Naive B cell (primary cell): ENCODE results near the gene NFAM1. TPM values are rescaled to one million over a fixed set of nuclear protein-coding genes. Genes with fewer than 3 reads are reported as not detected.

ENCODE experiments used
- ATAC-seq, 2 donors: fragments of 150-1000 bp; cut with Tn5 transposase; 2 replicates each; pipeline ENCODE4 v1.10.0; 2021; ENCODE audit warnings: low read depth in 2 of 2, mild to moderate bottlenecking in 2 of 2, moderate library complexity in 2 of 2
- DNase-seq: peaks from one replicate; pipeline ENCODE4 v3.0.0; 2022
- H3K27ac Mint-ChIP-seq, 6 donors: one replicate each; pipeline ENCODE4 v1.8.0; 2020 to 2022; ENCODE audit warnings: mild to moderate bottlenecking in 6 of 6, mixed read lengths in 6 of 6, moderate library complexity in 5 of 6, inconsistent platforms in 2 of 6
- H3K27me3 Mint-ChIP-seq, 3 donors: one replicate each; pipeline ENCODE4 v1.8.0; 2021 to 2022; ENCODE audit warnings: mixed read lengths in 3 of 3, mild to moderate bottlenecking in 1 of 3
- H3K36me3 Mint-ChIP-seq, 2 donors: one replicate each; pipeline ENCODE4 v1.8.0; 2020 to 2022; ENCODE audit warnings: mixed read lengths in 2 of 2, inconsistent platforms in 1 of 2, mild to moderate bottlenecking in 1 of 2
- H3K4me1 Mint-ChIP-seq, 3 donors: one replicate each; pipeline ENCODE4 v1.8.0; 2020 to 2022; ENCODE audit warnings: mixed read lengths in 3 of 3, inconsistent platforms in 1 of 3, mild to moderate bottlenecking in 1 of 3, moderate library complexity in 1 of 3
- H3K4me3 Mint-ChIP-seq, 8 donors: one replicate each; pipeline ENCODE4 v1.8.0; 2020 to 2022; ENCODE audit warnings: mild to moderate bottlenecking in 8 of 8, mixed read lengths in 8 of 8, moderate library complexity in 8 of 8, inconsistent platforms in 2 of 8
- H3K9me3 Mint-ChIP-seq, 7 donors: one replicate each; pipeline ENCODE4 v1.8.0; 2020 to 2022; ENCODE audit warnings: mixed read lengths in 7 of 7, mild to moderate bottlenecking in 5 of 7, inconsistent platforms in 2 of 7, moderate library complexity in 1 of 7
- polyA plus RNA-seq, 6 donors: library from polyadenylated mRNA; unstranded; fragments of 300-500 nt; fragmentation: Illumina TruSeq; gene quantifications; one replicate each; pipeline ENCODE4 v1.2.3, GENCODE V29; 2021; ENCODE audit warnings: low read depth in 6 of 6

The NFAM1 gene
- polyA plus RNA-seq, 6 donors from 2014 or later, result 0.47 to 0.93 (median 0.62) TPM; not detected in 2

DNA sequence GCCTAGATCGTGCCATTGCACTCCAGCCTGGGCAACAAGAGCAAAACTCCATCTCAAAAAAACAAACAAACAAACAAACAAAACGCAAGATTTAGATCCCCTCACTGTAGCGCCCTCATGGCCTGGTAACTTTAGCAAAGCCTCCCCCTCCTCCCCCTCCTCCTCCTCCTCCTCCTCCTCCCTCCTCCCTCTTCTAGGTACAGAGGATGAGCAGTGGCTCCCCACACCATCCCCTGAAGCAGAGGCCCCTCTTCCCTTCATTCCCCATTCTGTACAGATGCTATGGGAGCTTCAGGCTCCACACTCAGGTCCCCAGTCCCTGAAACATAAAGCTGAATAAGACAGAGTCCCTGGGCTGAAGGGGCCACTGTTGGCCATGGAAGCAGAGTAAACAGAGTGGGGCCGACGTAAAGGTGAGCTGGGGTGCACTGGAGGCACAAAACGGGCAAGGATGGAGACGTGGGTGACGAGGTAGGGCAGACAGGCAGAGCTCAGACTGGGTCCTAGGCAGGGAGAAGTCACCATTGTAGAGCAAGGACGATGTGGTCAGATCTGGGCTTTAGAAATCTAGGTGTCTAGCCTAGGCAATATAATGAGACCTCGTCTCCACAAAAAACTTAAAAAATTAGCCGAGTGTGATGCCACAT, 19.4 kb upstream of the NFAM1 start:
- Mint-ChIP-seq H3K9me3 (peaks cover 0 to 2% (median 0%) of the 10 kb centered on the region in 7 donors), H3K27ac (peak overlapping the region in 2 of 6 donors; percentile 63 to 74), H3K36me3 (no peaks in the 10 kb centered on the region), H3K4me1 (no peaks in the 10 kb centered on the region), H3K27me3 (peaks cover 8 to 16% (median 11%) of the 10 kb centered on the region in 3 donors), H3K4me3 (peak overlapping the region in 1 of 8 donors; percentile 56)
- ATAC-seq (no peak), DNase-seq (no peak)

DNA sequence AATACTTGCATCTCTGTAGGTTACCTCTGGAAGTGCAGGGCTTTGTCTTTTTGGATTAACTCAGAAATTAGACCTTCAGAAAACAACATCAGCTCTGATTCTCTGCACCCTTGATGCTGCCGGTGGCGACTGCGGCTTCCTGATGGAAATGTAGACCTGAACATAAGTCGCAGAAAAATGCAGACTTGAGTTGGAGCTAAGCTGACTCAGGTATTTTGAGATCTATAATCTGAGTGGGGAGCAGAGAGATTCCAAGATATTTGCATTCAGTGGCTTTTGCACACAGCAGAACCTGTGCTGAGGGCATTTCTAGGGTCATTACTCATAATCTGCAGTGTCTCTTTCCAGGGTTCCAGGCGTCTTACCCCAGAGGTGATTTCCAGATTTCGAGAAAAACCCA, 18.7 kb upstream of the NFAM1 start:
- H3K4me3 Mint-ChIP-seq, result no peak overlapping the region
- H3K27ac Mint-ChIP-seq, result no peak overlapping the region
- peaks cover 0 to under 1% (median 0%) of the 10 kb centered on the region in 3 donors for H3K4me1 Mint-ChIP-seq
- ATAC-seq (no peak), DNase-seq (no peak)
- peaks cover 7 to 18% (median 8%) of the 10 kb centered on the region in 3 donors for H3K27me3 Mint-ChIP-seq
- no peaks in the 10 kb centered on the region for H3K36me3 Mint-ChIP-seq
- peaks cover 0 to 2% (median 0%) of the 10 kb centered on the region in 7 donors for H3K9me3 Mint-ChIP-seq

DNA sequence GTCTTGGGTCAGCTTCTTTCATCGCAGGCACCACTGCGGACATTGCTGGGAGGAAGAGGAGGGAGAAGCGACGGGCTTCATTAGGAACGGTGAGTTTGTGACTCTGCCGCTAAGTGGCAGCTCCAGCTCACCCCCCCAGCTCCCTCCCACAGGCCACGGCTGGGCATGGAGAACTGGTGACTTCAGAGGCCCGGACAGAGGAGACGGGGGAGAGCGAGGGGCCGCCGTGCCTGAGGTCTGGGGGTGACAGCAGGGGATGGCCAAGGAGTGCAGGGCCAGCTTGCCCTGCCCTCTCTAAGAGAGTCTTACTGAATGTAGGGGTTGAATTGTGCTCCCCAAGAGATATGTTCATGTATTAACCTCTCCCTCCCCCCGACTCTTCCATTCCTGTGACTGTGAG, 13.9 kb upstream of the NFAM1 start:
- peak overlapping the region in 2 of 8 donors; percentile 5 to 29 for H3K4me3 Mint-ChIP-seq
- H3K4me1 Mint-ChIP-seq, result peaks cover 19 to 27% (median 26%) of the 10 kb centered on the region in 3 donors
- DNase-seq, result no peak
- no peak overlapping the region for H3K27ac Mint-ChIP-seq
- H3K36me3 Mint-ChIP-seq, result no peaks in the 10 kb centered on the region
- peaks cover 0 to 2% (median 0%) of the 10 kb centered on the region in 7 donors for H3K9me3 Mint-ChIP-seq
- peaks cover 16 to 36% (median 23%) of the 10 kb centered on the region in 3 donors for H3K27me3 Mint-ChIP-seq
- no peak for ATAC-seq

DNA sequence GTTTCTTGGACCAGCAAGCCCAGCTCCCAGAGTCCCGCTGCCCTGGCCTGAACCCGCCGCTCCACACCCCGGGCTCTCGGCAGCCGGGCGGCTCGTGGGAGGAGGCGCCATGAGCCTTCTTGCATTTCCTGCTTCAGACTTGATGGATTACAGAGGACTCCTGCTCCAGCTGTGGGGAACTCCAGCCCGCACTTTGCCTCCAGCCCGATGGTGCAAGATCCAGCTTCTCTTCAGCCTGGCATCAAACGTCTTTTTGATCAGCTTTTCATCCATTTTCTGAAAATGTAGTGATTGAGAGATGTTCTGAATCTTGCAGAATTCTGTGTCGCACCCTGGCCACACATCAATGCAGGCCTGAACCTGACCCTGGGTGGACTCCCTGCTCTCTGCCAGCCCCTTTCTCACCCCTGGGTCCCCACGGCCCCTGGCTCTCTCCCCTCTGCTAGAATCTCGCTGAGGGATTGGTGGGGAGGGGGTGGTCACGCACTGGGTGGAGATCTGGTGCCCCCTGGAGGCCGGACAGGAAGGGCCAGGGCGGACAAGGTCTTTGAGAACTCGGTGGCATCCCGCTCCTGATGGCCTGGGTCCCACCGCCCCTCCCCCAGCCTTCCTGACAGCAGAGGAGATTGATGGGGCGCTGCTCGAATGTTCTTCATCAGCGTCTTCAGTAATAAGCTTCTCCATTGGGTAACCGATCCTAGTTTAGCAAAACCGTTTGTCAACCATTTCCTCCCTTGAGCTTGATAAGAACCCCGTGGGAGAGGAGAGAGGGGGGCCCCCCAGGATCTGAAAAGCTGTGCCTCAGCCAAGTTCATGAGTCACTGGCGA, 12.1 kb upstream of the NFAM1 start:
- Mint-ChIP-seq H3K9me3 (peaks cover 0 to 2% (median 0%) of the 10 kb centered on the region in 7 donors), H3K27ac (peak overlapping the region in 5 of 6 donors; percentile 13 to 76 (median 36)), H3K27me3 (peaks cover 26 to 48% (median 33%) of the 10 kb centered on the region in 3 donors), H3K4me1 (peaks cover 24 to 38% (median 38%) of the 10 kb centered on the region in 3 donors), H3K36me3 (peaks cover 0 to 8% of the 10 kb centered on the region in 2 donors), H3K4me3 (peak overlapping the region; percentile 53 to 90 (median 76))
- peak; percentile 72 to 73 for ATAC-seq
- DNase-seq, result peak; percentile 59

DNA sequence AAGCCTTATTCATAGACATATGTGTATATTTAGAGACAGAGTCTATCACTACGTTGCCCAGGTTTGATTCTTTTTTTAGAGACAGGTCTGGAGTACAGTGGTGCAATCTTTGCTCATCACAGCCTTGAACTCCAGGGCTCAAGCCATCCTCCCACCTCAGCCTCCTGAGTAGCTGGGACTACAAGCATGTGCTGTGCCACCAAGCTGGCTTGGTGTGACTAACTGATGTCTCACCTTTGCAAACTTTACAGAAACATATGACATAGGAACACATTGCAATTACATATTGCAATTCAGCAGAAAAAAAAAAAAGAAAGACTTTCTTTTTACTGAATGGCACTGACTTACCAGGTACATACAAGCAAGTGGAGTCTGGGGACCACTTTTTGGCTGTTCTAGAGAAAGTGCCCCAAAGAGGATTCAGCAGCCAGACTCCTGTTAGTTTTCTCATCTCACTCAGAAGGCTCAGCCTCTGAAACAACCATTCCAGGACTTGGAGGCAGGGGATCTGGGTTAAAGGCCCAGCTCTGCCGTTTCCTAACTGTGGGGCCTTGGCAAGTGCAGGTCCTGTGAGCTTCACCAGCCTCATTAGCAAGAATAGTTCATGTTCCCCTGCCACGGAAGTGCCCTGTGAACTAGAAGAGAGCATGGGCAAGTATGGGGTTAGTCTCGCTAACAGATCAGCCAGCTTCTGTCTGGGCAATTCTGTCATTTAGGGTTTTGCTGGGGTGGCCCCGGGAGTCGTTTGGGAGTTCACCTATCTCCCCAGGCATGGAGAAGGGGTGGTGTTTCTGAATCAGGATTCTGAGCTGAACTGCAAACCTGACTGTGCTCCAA, 11.3 kb upstream of the NFAM1 start:
- H3K27ac Mint-ChIP-seq, result no peak overlapping the region
- peak; percentile 5 to 15 for ATAC-seq

DNA sequence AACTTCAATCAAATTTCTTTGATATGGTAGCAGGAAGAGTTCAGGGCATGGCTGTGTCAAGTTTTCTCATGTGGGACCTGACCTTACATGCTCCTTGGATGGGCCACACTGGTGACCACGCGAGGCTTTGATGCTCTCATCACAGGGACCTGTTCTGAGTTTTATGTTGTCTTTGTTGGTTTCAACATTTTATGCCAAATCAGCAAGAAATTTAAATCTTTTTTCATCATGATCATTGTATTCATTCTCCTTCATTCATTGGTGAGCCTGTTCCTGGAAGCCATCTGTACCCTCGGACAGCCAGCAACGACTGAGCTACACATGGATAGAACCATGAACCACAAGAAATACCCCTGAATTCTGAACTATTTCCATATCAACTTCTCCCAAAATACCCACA, 10.5 kb upstream of the NFAM1 start:
- Mint-ChIP-seq H3K36me3 (peaks cover 0 to 8% of the 10 kb centered on the region in 2 donors), H3K27ac (no peak overlapping the region), H3K4me3 (peak overlapping the region in 2 of 8 donors; percentile 16 to 47), H3K9me3 (peaks cover 0 to 2% (median 0%) of the 10 kb centered on the region in 7 donors), H3K4me1 (peaks cover 24 to 50% (median 47%) of the 10 kb centered on the region in 3 donors), H3K27me3 (peaks cover 26 to 48% (median 33%) of the 10 kb centered on the region in 3 donors)
- no peak for DNase-seq
- no peak for ATAC-seq

More for the DNA sequence above, 11.3 kb upstream of the NFAM1 start:
- Mint-ChIP-seq H3K27me3 (peaks cover 26 to 48% (median 33%) of the 10 kb centered on the region in 3 donors), H3K36me3 (peaks cover 0 to 8% of the 10 kb centered on the region in 2 donors), H3K4me3 (peak overlapping the region in 6 of 8 donors; percentile 23 to 78 (median 67)), H3K4me1 (peaks cover 24 to 43% (median 40%) of the 10 kb centered on the region in 3 donors), H3K9me3 (peaks cover 0 to 2% (median 0%) of the 10 kb centered on the region in 7 donors)
- no peak for DNase-seq

DNA sequence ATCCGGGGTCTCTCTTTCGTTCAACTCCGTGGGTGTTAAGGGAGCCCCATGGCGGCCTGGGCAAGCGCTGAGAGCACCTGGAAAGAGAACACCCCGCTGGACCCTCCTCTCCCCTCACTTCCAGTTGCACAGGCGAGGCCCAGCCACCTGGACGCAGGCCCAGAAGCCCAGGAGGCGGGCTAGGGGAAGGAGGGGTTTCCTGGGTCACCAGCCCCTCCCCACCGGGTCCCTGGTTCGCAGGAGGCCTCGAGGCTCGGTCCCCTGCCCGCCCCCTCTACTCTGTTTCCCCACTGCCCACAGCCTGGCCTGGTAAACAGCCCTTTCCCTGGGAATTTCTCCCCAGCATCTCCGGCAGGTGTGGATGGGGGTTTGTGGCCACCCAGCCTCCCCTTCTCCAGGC, 8.5 kb upstream of the NFAM1 start:
- H3K4me1 Mint-ChIP-seq, result peaks cover 30 to 61% (median 57%) of the 10 kb centered on the region in 3 donors
- H3K36me3 Mint-ChIP-seq, result peaks cover 0 to 8% of the 10 kb centered on the region in 2 donors
- no peak overlapping the region for H3K4me3 Mint-ChIP-seq
- H3K9me3 Mint-ChIP-seq, result peaks cover 0 to 2% (median 0%) of the 10 kb centered on the region in 7 donors
- peaks cover 26 to 57% (median 33%) of the 10 kb centered on the region in 3 donors for H3K27me3 Mint-ChIP-seq
- peak overlapping the region in 1 of 6 donors; percentile 39 for H3K27ac Mint-ChIP-seq
- no peak for DNase-seq
- ATAC-seq, result no peak

DNA sequence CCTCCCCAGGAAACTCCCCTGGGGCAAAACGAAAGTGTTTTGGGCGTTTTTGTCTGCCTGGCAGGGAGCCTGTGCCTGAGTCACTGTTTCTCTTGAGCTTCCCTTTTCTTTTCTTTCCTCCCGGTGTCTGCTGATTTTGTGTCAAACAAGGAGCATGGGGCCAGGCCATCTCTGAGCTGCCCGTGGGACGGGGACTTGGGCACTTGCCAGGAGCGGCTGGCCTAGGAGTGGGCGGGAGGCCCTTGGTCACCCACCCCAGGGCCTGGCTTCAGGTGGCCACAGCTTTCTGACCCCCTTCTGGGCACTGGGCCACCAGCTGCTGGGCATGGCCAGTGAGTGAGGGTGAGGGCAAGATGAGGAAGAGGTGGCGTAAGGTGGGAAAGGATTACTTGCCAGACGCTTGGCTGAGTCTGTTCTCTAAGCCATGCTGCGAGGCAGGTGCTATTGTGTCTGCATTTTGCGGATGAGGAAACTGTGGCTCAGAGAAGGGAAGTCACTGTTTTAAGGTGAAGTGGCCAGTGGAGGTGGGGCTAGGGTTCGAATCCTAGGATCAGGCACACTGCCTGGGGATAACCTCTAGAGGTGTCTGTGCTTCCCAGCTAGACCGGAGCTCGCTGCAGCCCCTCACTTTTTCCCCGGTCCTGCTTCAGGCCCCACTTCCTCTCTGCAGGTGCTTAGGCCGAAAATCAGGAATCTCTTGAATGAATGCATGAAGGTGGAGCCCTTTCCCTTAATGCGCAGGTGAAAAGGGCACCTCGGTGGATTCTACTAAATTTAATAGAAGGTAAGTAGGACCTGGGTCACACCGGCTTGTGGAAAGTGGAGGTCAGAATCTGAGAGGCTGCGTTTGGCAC, 7.8 kb upstream of the NFAM1 start:
- peaks cover 0 to 1% (median 0%) of the 10 kb centered on the region in 7 donors for H3K9me3 Mint-ChIP-seq
- DNase-seq (no peak), ATAC-seq (no peak)
- peak overlapping the region in 3 of 6 donors; percentile 5 to 65 (median 29) for H3K27ac Mint-ChIP-seq
- H3K4me1 Mint-ChIP-seq, result peaks cover 28 to 60% (median 50%) of the 10 kb centered on the region in 3 donors
- peaks cover 26 to 52% (median 32%) of the 10 kb centered on the region in 3 donors for H3K27me3 Mint-ChIP-seq
- H3K36me3 Mint-ChIP-seq, result peaks cover 0 to 8% of the 10 kb centered on the region in 2 donors
- H3K4me3 Mint-ChIP-seq, result peak overlapping the region in 7 of 8 donors; percentile 9 to 81 (median 42)

DNA sequence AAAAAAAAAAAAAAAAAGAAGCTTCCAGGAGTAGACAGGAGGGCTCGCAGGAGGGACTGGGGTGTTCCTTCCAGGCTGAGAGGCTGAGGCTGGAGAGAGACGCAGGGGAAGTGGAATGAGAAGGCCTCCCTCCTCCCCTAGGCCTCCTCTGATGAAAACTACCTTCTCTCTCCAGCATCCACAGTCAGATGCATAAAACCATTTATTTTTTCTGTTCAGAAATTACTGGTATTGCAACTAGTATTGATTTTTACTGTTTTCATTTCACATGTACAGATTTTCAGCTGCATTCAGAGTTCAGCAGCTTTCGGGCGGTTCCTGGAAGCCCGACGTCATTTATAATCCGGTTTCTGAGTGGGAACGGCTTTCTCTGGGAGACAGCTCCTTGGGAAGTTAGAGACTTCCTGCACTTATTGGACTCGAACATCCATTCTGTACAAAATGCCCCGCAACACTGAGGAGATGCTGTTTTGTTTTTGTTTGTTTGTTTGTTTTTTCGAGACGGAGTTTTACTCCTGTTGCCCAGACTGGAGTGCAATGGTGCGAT, 6.9 kb upstream of the NFAM1 start:
- peak overlapping the region in 5 of 8 donors; percentile 2 to 81 (median 43) for H3K4me3 Mint-ChIP-seq
- H3K27ac Mint-ChIP-seq, result no peak overlapping the region
- H3K4me1 Mint-ChIP-seq, result peaks cover 19 to 50% (median 41%) of the 10 kb centered on the region in 3 donors
- H3K36me3 Mint-ChIP-seq, result peaks cover 0 to 8% of the 10 kb centered on the region in 2 donors
- ATAC-seq (no peak), DNase-seq (no peak)
- peaks cover 19 to 52% (median 33%) of the 10 kb centered on the region in 3 donors for H3K27me3 Mint-ChIP-seq
- no peaks in the 10 kb centered on the region for H3K9me3 Mint-ChIP-seq

DNA sequence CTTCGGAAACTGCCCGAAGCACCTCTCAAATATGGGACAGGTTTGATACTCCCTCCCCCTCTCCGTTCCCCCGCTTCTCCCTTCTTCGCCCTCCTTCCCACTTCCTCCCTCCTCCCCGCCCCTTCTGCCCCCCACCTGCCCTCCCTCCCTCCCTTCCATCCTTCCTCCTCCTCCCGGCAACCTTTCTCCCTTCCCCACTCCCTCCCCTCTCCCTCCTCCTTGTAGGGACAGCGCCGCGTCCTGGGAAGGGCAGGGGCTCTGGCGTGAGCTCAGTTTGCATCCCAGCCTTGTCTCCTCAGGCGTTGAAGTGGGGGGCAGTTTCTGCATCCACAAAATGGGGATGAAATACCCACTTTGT, 6.1 kb upstream of the NFAM1 start:
- no peak for DNase-seq
- peaks cover 14 to 44% (median 33%) of the 10 kb centered on the region in 3 donors for H3K4me1 Mint-ChIP-seq
- H3K9me3 Mint-ChIP-seq, result no peaks in the 10 kb centered on the region

DNA sequence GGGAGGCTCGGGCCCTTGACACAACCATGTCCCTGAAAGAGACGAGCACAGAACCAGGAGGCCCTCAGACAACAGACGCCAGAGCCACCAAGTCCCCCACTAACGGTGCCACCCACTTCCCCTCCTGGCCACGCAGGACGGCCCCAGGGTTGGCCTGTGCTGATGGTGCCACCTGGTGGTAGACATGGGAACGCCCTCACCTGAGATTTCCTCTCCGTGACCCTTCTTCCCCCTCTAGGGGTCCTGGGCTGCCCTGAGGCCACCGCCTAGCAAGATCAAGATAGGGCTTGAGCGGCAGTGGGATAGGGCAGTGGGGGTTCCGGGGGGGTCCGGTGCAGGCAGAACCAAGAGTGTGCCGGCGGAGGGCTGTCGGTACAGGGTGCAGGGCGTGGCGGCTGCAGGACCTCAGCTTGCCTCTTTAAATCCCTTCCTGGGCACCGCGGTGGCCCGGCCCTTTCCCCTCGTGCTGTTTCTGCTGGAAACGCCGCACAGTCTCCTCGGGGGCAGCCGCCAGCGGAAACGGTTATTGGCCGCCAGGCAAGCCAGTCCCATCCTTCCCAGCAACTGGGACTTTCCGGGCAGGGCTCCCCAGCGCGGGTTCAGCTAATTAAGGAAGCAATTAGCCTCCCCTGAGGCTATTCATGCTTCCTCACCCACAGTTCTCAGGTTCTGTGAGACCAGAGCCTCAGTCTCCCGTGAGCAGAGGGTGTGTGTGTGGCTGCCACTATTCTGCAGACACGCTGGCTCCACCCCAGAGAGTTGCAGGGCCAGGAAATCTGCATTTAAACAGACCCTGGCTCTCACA, 5.5 kb upstream of the NFAM1 start:
- peaks cover 14 to 42% (median 32%) of the 10 kb centered on the region in 3 donors for H3K4me1 Mint-ChIP-seq
- peaks cover 18 to 64% (median 47%) of the 10 kb centered on the region in 3 donors for H3K27me3 Mint-ChIP-seq

More for the DNA sequence above, 6.1 kb upstream of the NFAM1 start:
- H3K4me3 Mint-ChIP-seq, result peak overlapping the region in 7 of 8 donors; percentile 22 to 92 (median 84)
- peaks cover 22 to 58% (median 41%) of the 10 kb centered on the region in 3 donors for H3K27me3 Mint-ChIP-seq
- peaks cover 0 to 8% of the 10 kb centered on the region in 2 donors for H3K36me3 Mint-ChIP-seq
- peak overlapping the region in 3 of 6 donors; percentile 86 to 93 (median 87) for H3K27ac Mint-ChIP-seq
- ATAC-seq, result no peak

More for the DNA sequence above, 5.5 kb upstream of the NFAM1 start:
- Mint-ChIP-seq H3K36me3 (peaks cover 0 to 8% of the 10 kb centered on the region in 2 donors), H3K9me3 (no peaks in the 10 kb centered on the region), H3K27ac (peak overlapping the region; percentile 63 to 87 (median 76)), H3K4me3 (peak overlapping the region; percentile 71 to 92 (median 86))
- DNase-seq, result peak; percentile 87
- ATAC-seq, result peak; percentile 82 to 85
